Astrocyte (in vitro differentiated cells and primary cell): Measurements from ENCODE around the gene SFR1.

ENCODE experiments used
- EZH2 ChIP-seq: IDR thresholded peaks from 2 replicates; pipeline ENCODE4 v1.6.1; 2012; ENCODE audit warnings: mild to moderate bottlenecking, low read length, inconsistent platforms; ENCODE audit not compliant: insufficient read depth
- TF ChIP-seq, protein P1 (sequence below): IDR thresholded peaks from 2 replicates; pipeline ENCODE4 v1.5.1; 2011; ENCODE audit warnings: low read depth, mild to moderate bottlenecking, inconsistent platforms, low read length, moderate library complexity; ENCODE audit not compliant: insufficient read depth

DNA sequence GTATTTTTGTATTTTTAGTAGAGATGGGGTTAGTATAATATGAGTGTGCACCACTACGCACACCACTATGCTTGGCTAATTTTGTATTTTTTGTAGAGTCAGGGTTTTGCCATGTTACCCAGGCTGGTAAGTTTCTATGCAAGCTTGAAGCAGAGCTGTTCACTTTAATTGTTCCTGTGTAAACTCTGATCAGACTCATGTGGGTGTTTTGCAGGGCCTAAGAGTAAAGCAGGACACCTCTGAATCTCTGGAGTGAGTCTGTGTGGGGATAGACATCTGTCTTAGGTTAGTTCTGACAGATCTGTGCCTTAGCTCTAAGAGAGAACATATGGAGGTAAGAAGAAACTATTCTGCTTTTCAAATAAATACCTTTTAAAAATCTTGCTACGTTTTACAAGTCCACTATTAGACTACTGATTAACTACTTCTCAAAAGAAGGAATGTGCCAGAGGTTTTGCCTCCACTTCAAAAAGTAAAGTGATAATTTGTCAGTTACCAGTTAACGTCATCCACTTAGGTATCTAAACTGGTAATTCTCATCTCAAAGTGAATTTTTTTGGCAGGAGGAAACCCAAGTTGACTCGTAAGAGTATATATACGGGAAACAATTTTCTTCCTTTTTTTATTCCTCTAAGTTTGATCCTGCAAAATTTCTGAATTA lies 37.4 kb upstream of the SFR1 start:
- TF ChIP-seq, protein P1, sequence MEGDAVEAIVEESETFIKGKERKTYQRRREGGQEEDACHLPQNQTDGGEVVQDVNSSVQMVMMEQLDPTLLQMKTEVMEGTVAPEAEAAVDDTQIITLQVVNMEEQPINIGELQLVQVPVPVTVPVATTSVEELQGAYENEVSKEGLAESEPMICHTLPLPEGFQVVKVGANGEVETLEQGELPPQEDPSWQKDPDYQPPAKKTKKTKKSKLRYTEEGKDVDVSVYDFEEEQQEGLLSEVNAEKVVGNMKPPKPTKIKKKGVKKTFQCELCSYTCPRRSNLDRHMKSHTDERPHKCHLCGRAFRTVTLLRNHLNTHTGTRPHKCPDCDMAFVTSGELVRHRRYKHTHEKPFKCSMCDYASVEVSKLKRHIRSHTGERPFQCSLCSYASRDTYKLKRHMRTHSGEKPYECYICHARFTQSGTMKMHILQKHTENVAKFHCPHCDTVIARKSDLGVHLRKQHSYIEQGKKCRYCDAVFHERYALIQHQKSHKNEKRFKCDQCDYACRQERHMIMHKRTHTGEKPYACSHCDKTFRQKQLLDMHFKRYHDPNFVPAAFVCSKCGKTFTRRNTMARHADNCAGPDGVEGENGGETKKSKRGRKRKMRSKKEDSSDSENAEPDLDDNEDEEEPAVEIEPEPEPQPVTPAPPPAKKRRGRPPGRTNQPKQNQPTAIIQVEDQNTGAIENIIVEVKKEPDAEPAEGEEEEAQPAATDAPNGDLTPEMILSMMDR: no peak
- no peak for TF ChIP-seq EZH2
